GM18499 (cell line): ENCODE results near the gene MAPKAPK2.
"Not testable (repeated sequence)": the region's sequence is repeated elsewhere in the genome, so short reads cannot be mapped to it uniquely, and the experiment has no call there.

Experiments
- ATAC-seq: cut with Tn5 transposase; IDR thresholded peaks from one replicate; pipeline ENCODE4 v1.9.1; 2021; ENCODE audit warnings: moderate number of reproducible peaks; ENCODE audit not compliant: insufficient read depth, unreplicated experiment

MAPKAPK2 gene

DNA sequence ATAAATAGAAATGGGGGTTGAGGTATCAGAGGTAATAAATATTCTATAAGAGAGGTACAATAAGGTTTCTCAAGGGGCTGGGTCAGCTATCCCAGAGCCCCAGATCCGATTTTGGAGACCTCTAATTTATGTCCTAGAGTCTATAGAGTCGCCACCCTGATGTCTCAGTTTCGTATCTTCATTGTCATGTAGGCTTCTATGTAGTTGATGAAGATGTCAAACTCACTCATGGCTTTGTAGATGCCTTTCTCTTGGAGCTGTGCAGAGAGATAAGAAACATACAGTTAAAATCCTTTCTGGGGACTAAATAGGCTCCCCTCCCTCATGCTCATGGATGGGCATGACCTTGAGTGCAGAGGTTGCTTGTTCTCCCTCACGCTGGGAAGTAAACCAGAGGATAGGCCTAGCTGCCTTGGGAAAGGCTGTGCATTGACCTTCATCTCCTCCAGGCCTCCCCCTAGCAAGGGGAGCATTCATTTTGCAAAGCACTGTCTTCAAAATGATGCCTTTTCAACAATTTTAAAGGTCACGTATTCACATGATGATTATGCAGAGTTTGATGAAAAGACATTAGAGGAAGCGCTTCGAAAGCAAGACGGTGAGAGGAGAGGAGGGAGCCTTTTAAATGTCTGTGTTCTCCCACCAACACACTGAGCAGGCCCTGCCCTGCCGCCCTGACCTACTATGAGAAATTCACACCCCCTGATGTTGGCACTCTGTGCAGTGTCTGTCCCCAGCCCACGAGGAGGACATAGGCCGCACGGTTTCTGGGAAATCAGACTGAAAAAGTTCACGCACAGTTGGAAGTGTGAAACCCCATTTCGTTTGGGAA lies 84.0 kb downstream of the MAPKAPK2 start:
- ATAC-seq: no peak

DNA sequence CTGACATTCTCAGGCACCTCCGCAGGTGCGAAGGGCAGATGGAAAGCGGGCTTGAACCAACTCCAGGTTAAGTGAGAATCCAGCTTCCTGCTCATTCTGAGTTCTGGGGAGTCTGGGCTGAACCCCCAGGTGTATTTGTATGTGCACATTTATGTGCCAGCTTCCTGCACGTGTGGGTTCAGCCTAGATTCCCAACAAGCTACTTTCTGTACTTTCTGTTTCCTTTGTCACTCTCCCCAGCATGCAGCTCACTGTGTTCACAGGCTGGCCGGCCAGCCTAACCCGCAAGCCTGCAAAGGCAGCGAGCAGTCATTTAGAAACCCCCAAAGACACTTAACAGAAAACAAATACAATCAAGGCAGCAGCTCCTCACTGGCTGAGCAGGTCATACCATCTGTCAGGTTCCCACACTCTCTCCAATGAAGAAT lies 84.6 kb downstream of the MAPKAPK2 start:
- peak; percentile 36 for ATAC-seq

DNA sequence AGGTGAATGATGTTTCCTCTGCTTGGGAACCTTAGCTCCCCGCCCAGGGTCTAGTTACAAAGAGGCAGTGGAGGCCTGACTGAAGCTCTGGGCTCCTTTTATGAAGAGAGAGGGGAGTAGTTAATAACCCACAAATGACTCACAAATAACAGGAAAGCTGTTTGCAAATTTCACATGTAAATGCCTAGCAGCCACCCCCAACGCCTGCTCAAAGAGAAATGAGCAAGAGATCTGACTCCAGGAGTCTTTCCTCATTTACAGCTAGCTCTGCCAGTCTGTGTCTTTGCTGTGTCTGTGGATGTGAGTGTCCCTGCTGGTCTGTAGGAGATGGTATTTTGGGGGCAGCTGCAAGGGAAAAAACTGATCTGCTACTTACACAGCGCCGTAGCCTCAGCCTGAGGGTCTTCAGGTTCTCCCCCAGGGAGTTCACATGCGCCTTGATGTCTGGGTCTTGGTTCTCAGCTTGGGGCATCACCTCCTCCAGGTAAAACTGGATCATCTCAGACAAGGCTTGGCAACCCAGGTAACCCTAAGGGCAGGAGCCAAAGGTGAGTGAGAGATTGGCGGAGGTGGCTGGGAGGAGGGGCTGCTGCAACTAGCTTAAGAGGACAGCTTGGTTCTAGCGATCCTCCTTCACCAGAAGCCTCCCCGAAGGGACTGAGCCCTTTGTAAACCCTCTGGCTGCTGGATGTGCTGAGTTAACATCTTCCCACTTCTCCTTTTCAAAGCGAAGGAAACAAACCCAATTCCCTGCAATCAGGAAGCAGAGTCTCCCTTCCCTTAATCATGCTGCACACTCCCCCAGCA lies 86.0 kb downstream of the MAPKAPK2 start, which contains the start of gene IL19:
Gene IL19, plus strand, starts transcription at position 243 of the 807 bp plus-strand sequence. CDS start 65,890 bp downstream, outside the sequence.
- ATAC-seq: no peak

DNA sequence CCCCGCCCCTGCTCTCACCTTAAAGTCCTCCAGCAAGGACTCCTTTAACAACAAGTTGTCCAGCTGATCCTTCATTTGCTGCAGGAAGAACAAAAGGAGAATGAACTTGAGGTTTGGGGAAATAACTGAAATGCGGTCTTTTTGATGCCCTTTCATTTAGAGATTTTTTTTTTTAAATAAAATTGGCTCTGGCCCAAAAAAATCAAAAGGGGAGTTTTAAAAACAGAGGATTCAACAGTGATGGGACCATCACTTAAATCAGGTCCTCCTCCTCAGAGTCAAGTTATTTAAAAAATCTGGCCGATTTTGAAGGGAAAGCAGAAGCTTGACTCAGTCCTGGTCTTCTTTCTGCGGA lies 86.6 kb downstream of the MAPKAPK2 start:
- ATAC-seq: no peak

DNA sequence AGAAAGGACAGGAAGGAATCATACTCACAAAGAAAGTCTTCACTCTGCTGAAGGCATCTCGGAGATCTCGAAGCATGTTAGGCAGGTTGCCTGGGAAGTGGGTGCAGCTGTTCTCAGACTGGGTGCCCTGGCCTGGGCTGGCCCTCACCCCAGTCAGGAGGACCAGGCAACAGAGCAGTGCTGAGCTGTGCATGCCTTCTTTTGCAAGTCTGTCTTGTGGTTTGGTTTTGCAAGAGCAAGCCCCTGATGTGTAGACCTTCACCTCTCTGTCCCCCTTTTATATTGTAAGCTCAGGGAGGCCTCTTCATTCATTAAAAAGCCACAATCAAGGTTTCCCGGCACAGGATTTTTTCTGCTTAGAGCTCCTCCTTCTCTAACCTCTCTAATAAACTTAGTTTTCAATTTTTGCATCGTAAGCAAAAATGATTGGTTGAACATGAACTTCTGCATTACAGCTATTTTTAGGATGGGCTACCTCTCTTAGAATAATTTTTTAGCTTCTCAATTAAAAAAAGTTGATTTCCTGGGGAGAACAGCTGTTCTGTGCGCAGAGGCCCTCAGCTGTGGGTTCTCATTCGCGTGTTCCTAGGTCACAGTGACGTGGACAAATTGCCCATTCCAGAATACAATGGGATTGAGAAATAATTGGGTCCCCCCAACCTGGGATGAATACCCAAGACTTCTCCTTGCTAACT lies 87.7 kb downstream of the MAPKAPK2 start, which contains the start of gene IL10:
Gene IL10, minus strand, starts transcription at position 252 of the 695 bp plus-strand sequence. Its CDS starts 59 bp downstream, at position 193.
- no peak for ATAC-seq

DNA sequence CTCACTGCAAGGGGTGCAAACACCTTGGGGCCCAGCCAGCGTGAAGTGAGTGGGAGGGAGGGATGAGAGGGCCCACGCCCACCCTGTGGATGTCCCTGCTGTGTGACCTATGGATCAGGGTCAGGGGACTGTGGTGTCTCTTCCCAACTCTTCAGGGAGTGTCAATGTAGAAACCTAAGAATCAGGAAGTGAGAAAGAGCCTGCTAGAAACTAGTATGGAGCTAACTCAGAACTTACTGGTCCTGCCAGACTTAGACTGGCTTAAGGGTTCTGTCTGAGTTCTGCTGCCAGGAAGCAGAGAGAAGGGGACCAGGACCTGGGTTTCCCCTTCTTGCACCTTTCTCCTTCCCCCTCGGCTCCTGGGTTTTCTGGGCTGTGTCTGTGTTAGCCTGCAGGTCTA lies 89.4 kb downstream of the MAPKAPK2 start:
- no peak for ATAC-seq

DNA sequence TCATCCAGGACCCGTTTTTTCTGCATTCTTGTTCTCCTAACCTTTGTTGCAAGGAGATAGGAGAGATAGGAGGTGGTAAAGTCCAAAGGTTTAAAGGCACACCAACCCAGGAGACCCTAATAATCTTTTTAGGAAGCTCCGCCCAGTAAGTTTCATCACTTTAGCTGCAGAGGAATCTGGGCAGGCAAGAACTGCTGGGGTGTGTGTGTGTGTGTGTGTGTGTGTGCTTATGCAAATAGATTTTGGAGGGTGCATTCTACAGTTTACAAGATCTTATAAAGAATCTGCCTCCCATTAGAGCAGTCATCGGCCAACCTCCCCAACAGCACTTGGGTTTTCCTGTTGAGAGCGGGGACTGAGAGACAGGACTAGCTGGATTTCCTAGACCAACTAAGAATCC lies 91.5 kb downstream of the MAPKAPK2 start:
- no peak for ATAC-seq

DNA sequence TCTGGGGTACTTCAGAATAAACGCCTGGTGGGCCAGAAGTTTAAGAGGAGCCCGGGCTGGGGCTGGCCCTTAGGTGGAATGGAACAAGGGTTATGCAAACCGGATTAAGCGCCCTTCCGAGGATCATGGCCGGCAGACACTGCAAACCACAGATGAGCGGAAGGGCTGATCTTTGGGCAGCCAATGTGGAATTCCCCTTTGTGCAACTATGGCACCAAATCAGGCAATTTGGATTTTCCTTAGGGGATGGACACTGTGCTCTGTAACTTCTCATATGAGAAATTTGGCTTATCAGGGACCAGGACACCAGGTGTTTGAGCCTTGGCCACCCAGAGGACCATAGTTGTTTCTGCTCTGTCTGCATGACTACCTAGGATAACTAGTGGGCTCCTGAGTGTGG lies 93.3 kb downstream of the MAPKAPK2 start:
- ATAC-seq: no peak

DNA sequence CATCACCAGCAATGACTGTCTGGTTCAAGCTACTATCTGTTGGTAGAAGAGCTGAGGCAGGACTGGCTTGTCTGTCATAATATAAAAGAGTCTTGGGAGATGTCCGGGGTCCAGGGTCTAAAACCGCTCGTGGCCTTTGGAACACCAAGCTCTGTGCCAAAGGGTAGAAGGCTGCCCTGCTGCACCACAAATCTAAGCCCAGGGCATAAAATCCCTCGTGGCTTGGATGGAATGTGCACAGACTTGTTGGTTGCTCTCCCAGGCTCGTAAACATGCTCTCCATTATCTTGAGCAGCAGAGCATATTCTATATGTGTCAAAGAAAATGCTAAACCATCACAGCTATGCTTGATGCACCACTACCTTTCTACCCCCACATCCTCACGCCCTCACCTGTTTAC lies 94.2 kb downstream of the MAPKAPK2 start:
- not testable (repeated sequence) for ATAC-seq

DNA sequence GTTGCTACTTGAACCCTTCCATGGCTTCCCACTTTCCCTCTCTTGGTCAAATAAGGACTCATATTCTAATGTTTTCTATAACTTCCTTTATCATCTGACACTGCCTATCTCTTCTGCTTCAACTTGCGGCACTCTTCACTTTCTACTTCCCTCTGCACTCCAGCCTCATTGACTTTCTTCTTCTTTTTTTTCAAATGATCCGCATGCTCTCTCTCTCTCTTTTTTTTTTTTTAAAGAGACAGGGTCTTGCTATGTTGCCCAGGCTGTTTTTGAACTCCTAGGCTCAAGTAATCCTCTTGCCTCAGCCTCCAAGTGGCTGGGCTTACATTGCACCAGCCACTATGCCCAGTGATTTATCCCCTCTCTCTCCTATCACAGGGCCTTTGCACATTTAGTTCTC lies 94.9 kb downstream of the MAPKAPK2 start:
- ATAC-seq: no peak

DNA sequence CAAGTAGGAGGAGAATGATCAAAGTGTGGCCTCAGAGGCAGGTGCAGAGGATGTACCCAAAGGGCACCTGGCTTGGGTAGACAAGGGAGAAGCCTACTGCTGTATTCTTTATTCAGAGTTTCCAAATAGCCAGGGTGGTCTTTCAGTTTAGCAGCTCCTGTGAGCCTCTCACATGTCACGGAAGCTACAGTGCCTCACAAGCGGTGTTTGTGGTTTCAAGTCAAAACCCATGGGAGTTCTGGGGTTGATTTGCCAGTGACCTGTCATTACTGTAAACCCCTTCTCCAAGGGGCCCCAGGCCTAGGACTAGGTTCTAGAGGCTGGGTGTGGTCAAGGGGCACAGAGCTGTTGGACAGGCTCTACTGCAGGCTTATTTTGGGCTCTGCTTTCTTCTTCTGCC lies 97.7 kb downstream of the MAPKAPK2 start:
- peak; percentile 52 for ATAC-seq

DNA sequence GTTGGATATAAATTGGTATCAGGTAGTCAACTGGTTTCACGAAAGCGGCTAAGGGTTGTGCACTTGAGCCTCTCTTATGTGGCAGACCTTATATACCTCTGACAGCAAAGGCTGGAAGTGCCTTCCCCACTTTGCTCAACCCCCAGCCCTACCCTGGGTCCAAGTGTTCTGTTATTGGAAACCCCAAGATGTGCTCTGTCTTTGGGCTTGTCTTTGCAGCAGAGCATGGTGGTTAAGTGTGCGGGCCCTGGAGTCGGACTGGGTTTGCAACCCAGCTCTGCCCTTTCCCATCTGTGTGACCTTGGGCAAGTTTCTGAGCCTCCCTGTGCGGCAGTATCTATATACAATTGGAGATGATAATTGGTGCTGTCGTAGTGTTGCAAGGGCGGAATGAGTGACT lies 98.8 kb downstream of the MAPKAPK2 start:
- ATAC-seq: no peak
